ENCODE measurements around the gene ECM1. TPM values are rescaled to one million over a fixed set of nuclear protein-coding genes. Genes with fewer than 3 reads are reported as not detected.

ECM1 gene
- total and polyA plus RNA-seq, 2 donors (not counting 1 experiment from before 2014, with no cell fraction given): 25.1 to 108 TPM

DNA sequence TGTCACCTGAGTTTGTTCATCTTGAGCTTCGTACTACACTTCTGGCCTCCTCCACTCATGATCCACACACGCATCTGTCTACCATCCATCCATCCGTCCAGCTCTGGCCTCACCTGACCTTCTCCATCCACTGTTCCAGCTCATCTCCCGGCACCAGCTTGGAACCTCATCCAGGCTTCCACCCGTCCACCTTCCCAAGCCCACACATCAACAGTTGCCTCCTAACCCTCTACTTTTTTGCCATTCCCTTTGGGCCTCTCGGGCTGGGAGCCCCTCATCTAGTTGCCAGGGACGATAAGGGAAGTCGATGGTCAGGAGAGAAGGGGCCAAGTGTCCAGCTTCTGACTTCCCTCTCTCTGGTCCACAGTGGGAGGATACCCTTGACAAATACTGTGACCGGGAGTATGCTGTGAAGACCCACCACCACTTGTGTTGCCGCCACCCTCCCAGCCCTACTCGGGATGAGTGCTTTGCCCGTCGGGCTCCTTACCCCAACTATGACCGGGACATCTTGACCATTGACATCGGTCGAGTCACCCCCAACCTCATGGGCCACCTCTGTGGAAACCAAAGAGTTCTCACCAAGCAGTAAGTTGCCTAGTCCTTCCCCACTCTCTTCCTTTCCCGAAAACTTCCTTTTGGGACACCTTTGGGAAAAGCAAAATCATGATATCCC, 4.2 kb downstream of the ECM1 start:
- peaks cover 19% of the 10 kb centered on the region for H3K79me2 ChIP-seq (ENCODE audit: control insufficient read depth, insufficient read depth, low read length)
- peaks cover 23% of the 10 kb centered on the region for H3K36me3 ChIP-seq (ENCODE audit: control insufficient read depth, insufficient read depth, low read length)
- no peak overlapping the region for H3K9ac ChIP-seq (ENCODE audit: insufficient read depth, low read length)
- H2AFZ ChIP-seq (ENCODE audit: low read length): no peak overlapping the region
- no peaks in the 10 kb centered on the region for H3K27me3 ChIP-seq (ENCODE audit: control insufficient read depth, insufficient read depth, low read length)
- no peak for TF ChIP-seq EZH2 (IDR thresholded peaks at IDR 0.05; ENCODE audit: low read length, missing control alignments)
- TF ChIP-seq, protein P1, sequence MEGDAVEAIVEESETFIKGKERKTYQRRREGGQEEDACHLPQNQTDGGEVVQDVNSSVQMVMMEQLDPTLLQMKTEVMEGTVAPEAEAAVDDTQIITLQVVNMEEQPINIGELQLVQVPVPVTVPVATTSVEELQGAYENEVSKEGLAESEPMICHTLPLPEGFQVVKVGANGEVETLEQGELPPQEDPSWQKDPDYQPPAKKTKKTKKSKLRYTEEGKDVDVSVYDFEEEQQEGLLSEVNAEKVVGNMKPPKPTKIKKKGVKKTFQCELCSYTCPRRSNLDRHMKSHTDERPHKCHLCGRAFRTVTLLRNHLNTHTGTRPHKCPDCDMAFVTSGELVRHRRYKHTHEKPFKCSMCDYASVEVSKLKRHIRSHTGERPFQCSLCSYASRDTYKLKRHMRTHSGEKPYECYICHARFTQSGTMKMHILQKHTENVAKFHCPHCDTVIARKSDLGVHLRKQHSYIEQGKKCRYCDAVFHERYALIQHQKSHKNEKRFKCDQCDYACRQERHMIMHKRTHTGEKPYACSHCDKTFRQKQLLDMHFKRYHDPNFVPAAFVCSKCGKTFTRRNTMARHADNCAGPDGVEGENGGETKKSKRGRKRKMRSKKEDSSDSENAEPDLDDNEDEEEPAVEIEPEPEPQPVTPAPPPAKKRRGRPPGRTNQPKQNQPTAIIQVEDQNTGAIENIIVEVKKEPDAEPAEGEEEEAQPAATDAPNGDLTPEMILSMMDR (conservative IDR thresholded peaks at IDR 0.05 in 1 of 2, IDR thresholded peaks at IDR 0.05 in 1 of 2; ENCODE audit: low read depth in 1 of 2, low read length in 2 of 2): no peak
- H4K20me1 ChIP-seq (ENCODE audit: control insufficient read depth, extremely low read depth, insufficient read depth, low read length): no peaks in the 10 kb centered on the region
- H3K4me1 ChIP-seq (ENCODE audit: control insufficient read depth, extremely low read depth, insufficient read depth, low read length): peaks cover 26% of the 10 kb centered on the region
- H3K4me2 ChIP-seq (ENCODE audit: extremely low read depth, insufficient read depth, low read length): no peak overlapping the region
- H3K4me3 ChIP-seq (replicated peaks in 1 of 4; ENCODE audit: control extremely low read depth in 1 of 4, insufficient read depth in 1 of 4, low read depth in 3 of 4, low read length in 4 of 4): no peak overlapping the region
- no peaks in the 10 kb centered on the region for H3K9me3 ChIP-seq (ENCODE audit: control insufficient read depth, insufficient read depth, low read depth, low read length)
- no peak for DNase-seq (ENCODE audit: low read depth in 2 of 2)
- no peak overlapping the region for H3K27ac ChIP-seq (ENCODE audit: insufficient read depth, low read length)

DNA sequence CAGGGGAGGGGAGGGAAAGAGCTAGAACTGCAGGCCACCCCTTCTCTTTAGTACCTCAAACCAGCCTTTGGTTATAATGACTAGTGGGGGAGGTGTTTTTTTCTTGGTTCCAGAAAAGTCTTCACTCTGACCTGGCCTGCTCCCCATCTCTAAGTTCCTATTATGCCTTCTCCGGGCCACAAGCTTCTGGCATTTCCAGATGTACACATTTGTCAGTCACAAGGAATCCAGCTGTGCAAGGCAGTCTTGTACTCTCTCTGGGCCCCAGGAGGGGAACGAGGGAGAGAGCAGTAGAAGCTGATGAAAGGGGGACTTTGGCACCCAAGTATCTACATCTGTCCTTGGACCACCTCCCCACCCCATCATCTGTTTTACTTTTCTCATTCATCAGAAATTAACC, 4.9 kb downstream of the ECM1 start:
- Histone ChIP-seq H3K9me3 (ENCODE audit: control insufficient read depth, insufficient read depth, low read depth, low read length) (no peaks in the 10 kb centered on the region), H3K36me3 (ENCODE audit: control insufficient read depth, insufficient read depth, low read length) (peaks cover 23% of the 10 kb centered on the region), H2AFZ (ENCODE audit: low read length) (no peak overlapping the region), H3K9ac (ENCODE audit: insufficient read depth, low read length) (no peak overlapping the region), H4K20me1 (ENCODE audit: control insufficient read depth, extremely low read depth, insufficient read depth, low read length) (no peaks in the 10 kb centered on the region), H3K27me3 (ENCODE audit: control insufficient read depth, insufficient read depth, low read length) (no peaks in the 10 kb centered on the region), H3K4me1 (ENCODE audit: control insufficient read depth, extremely low read depth, insufficient read depth, low read length) (peaks cover 23% of the 10 kb centered on the region), H3K27ac (ENCODE audit: insufficient read depth, low read length) (peak overlapping the region; percentile 15), H3K4me2 (ENCODE audit: extremely low read depth, insufficient read depth, low read length) (no peak overlapping the region), H3K79me2 (ENCODE audit: control insufficient read depth, insufficient read depth, low read length) (peaks cover 19% of the 10 kb centered on the region), H3K4me3 (replicated peaks in 1 of 4; ENCODE audit: control extremely low read depth in 1 of 4, insufficient read depth in 1 of 4, low read depth in 3 of 4, low read length in 4 of 4) (peak overlapping the region in 1 of 4 experiments; percentile 7)
- no peak for TF ChIP-seq EZH2 (IDR thresholded peaks at IDR 0.05; ENCODE audit: low read length, missing control alignments)
- TF ChIP-seq, protein P1 (conservative IDR thresholded peaks at IDR 0.05 in 1 of 2, IDR thresholded peaks at IDR 0.05 in 1 of 2; ENCODE audit: low read depth in 1 of 2, low read length in 2 of 2): no peak
- DNase-seq (ENCODE audit: low read depth in 2 of 2): peak in 1 of 2 donors; percentile 40

DNA sequence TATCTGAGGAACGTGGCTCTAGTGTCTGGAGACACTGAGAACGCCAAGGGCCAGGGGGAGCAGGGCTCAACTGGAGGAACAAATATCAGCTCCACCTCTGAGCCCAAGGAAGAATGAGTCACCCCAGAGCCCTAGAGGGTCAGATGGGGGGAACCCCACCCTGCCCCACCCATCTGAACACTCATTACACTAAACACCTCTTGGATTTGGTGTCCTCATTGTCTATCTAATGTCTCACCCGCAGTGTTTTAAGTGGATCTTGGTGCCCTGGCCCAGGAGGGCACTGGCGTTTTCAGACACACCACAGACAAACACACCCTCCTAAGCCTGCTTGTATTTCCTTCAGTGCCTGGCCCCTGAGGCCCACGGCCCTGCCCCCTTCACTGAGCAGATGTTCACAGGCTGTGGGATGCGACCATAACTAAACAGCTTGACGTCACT, 5.5 kb downstream of the ECM1 start:
- H3K36me3 ChIP-seq (ENCODE audit: control insufficient read depth, insufficient read depth, low read length): peaks cover 23% of the 10 kb centered on the region
- peaks cover 23% of the 10 kb centered on the region for H3K4me1 ChIP-seq (ENCODE audit: control insufficient read depth, extremely low read depth, insufficient read depth, low read length)
- no peak for TF ChIP-seq EZH2 (IDR thresholded peaks at IDR 0.05; ENCODE audit: low read length, missing control alignments)
- TF ChIP-seq, protein P1 (conservative IDR thresholded peaks at IDR 0.05 in 1 of 2, IDR thresholded peaks at IDR 0.05 in 1 of 2; ENCODE audit: low read depth in 1 of 2, low read length in 2 of 2): no peak
- no peak overlapping the region for H3K4me2 ChIP-seq (ENCODE audit: extremely low read depth, insufficient read depth, low read length)
- H3K9ac ChIP-seq (ENCODE audit: insufficient read depth, low read length): no peak overlapping the region
- no peak overlapping the region for H3K4me3 ChIP-seq (replicated peaks in 1 of 4; ENCODE audit: control extremely low read depth in 1 of 4, insufficient read depth in 1 of 4, low read depth in 3 of 4, low read length in 4 of 4)
- no peaks in the 10 kb centered on the region for H4K20me1 ChIP-seq (ENCODE audit: control insufficient read depth, extremely low read depth, insufficient read depth, low read length)
- H3K27ac ChIP-seq (ENCODE audit: insufficient read depth, low read length): peak overlapping the region; percentile 15
- DNase-seq (ENCODE audit: low read depth in 2 of 2): no peak
- no peak overlapping the region for H2AFZ ChIP-seq (ENCODE audit: low read length)
- no peaks in the 10 kb centered on the region for H3K27me3 ChIP-seq (ENCODE audit: control insufficient read depth, insufficient read depth, low read length)
- H3K79me2 ChIP-seq (ENCODE audit: control insufficient read depth, insufficient read depth, low read length): peaks cover 14% of the 10 kb centered on the region
- no peaks in the 10 kb centered on the region for H3K9me3 ChIP-seq (ENCODE audit: control insufficient read depth, insufficient read depth, low read depth, low read length)
